Stimulated activated CD4-positive, alpha-beta T cell treated with anti-CD3 and anti-CD28 coated beads, Interleukin-4, amount 100 ng/mL, for 4 hours (primary cell): ENCODE data around the gene DGKQ.

Source experiments
- DNase-seq, 2 experiments: peaks; one replicate each; pipeline ENCODE4 v3.0.0-alpha.2; 2020

The DGKQ gene

GRCh38 chr4:961351-962230 is 11.8 kb downstream of the DGKQ start:
- DNase-seq, result no peak

- no peak for DNase-seq
These were observed 12.6 kb downstream of the DGKQ start for GRCh38 chr4:960636-961350.

GRCh38 chr4:960140-960635 is 13.2 kb downstream of the DGKQ start:
- no peak for DNase-seq

- no peak for DNase-seq
These were observed 13.8 kb downstream of the DGKQ start for GRCh38 chr4:959338-960139.

- DNase-seq, result no peak
These were observed 14.6 kb downstream of the DGKQ start for GRCh38 chr4:958696-959337.

GRCh38 chr4:958314-958665 is 15.1 kb downstream of the DGKQ start:
- DNase-seq, result no peak

- DNase-seq, result no peak
These were observed 15.6 kb downstream of the DGKQ start for GRCh38 chr4:957581-958313.

- no peak for DNase-seq
These were observed 16.2 kb downstream of the DGKQ start for GRCh38 chr4:957231-957580.

GRCh38 chr4:956531-957230 is 16.7 kb downstream of the DGKQ start:
- DNase-seq, result no peak

GRCh38 chr4:955931-956381 is 17.4 kb downstream of the DGKQ start:
- DNase-seq, result no peak

GRCh38 chr4:955161-955921 is 18.0 kb downstream of the DGKQ start:
- no peak for DNase-seq

- DNase-seq, result no peak
These were observed 19.0 kb downstream of the DGKQ start for GRCh38 chr4:954211-955020.

GRCh38 chr4:953574-953915 is 19.8 kb downstream of the DGKQ start:
- no peak for DNase-seq

GRCh38 chr4:952881-953573 is 20.3 kb downstream of the DGKQ start:
- no peak for DNase-seq

- DNase-seq, result no peak
These were observed 21.5 kb downstream of the DGKQ start for GRCh38 chr4:951594-952468.

- DNase-seq, result no peak
These were observed 22.2 kb downstream of the DGKQ start for GRCh38 chr4:951186-951585.

GRCh38 chr4:950136-951020 is 23.0 kb downstream of the DGKQ start:
- no peak for DNase-seq
